ENCODE results near the gene CUL4A.

- TF ChIP-seq POLR2A (IDR thresholded peaks at IDR 0.05) (no peak), CTCF (IDR thresholded peaks at IDR 0.05 in 4 of 5, conservative IDR thresholded peaks at IDR 0.05 in 1 of 5) (no peak)
Measured at GRCh38 chr13:113159701-113160100, 49.7 kb upstream of the CUL4A start.
